HCT116 (cell line): Measurements from ENCODE around the gene SHROOM3. TPM values are rescaled to one million over a fixed set of nuclear protein-coding genes. Genes with fewer than 3 reads are reported as not detected.
A peak's percentile ranks its signal among the peaks of the same experiment; 100 is the strongest.

Experiments used
- ATAC-seq: fragments of 200-7000 bp; cut with Tn5 transposase; 2 replicates; pipeline ENCODE4 v1.9.1; 2020; ENCODE audit warnings: mild to moderate bottlenecking, moderate library complexity
- BruUV-seq: library from RNA; stranded (reverse); fragments of 400-500 nt; replicated peaks from 2 replicates; lab custom pipeline; 2021; lab: Mats Ljungman, UMichigan
- CTCF ChIA-PET: fragments of 300-600 bp; sonication (Branson Sonifier 250); formaldehyde crosslinking; loops from one replicate; lab custom pipeline; 2021; ENCODE audit warnings: antibody characterized with exemption; lab: Charles Lee
- POLR2A ChIA-PET: fragments of 300-600, 350-600 bp; sonication (Branson Sonifier 250); formaldehyde crosslinking; loops from one replicate; lab custom pipeline; 2021; ENCODE audit warnings: antibody characterized with exemption; lab: Charles Lee
- RAD21 ChIA-PET, 2 experiments: fragments of 300-600 bp; sonication (Branson Sonifier 250); formaldehyde crosslinking; loops; one replicate each; lab custom pipeline; 2023; ENCODE audit warnings: low total read pairs in 2 of 2; ENCODE audit not compliant: uncharacterized antibody in 2 of 2, unreplicated experiment in 2 of 2, low non-redundant PET in 1 of 2; lab: Charles Lee
- DNase-seq: peaks from one replicate; pipeline ENCODE4 v3.0.0-alpha.2; 2010; ENCODE audit warnings: low read depth, low spot score
- H2AFZ ChIP-seq: fragments of 200-600 bp; shearing (Covaris generic), sonication (generic); 2 replicates; pipeline ENCODE4 v1.6.1; 2017; ENCODE audit warnings: low read depth, mixed run types, mixed read lengths, antibody characterized with exemption, low read length; ENCODE audit not compliant: poor library complexity, severe bottlenecking
- H3K27ac ChIP-seq: 2 replicates; pipeline ENCODE4 v1.5.1; 2012; ENCODE audit warnings: low read depth, low read length
- H3K27me3 ChIP-seq: fragments of 200-600 bp; sonication (generic); 2 replicates; pipeline ENCODE4 v1.6.1; 2016; ENCODE audit warnings: mixed run types, low read length, mixed read lengths; ENCODE audit not compliant: insufficient read depth
- H3K36me3 ChIP-seq, 2 experiments: fragments of 200-500 bp in 1 of 2; fragments of 200-600 bp in 1 of 2; sonication (Bioruptor generic) in 1 of 2; sonication (generic) in 1 of 2; 2 replicates each; pipeline versions ENCODE4 v1.5.1 to v1.6.1; 2014 to 2016; ENCODE audit warnings: low read length in 2 of 2, inconsistent platforms in 1 of 2, mixed read lengths in 1 of 2, mixed run types in 1 of 2; ENCODE audit not compliant: insufficient read depth in 2 of 2, control insufficient read depth in 1 of 2
- H3K4me1 ChIP-seq, 2 experiments: fragments of 200-600 bp in 1 of 2; sonication (generic) in 1 of 2; 2 replicates each; pipeline versions ENCODE4 v1.5.1 to v1.6.1; 2012 to 2017; ENCODE audit warnings: low read length in 2 of 2, inconsistent platforms in 1 of 2, mild to moderate bottlenecking in 1 of 2, mixed read lengths in 1 of 2, mixed run types in 1 of 2, moderate library complexity in 1 of 2; ENCODE audit not compliant: insufficient read depth in 2 of 2, control insufficient read depth in 1 of 2
- H3K4me2 ChIP-seq: fragments of 200-600 bp; sonication (generic); 2 replicates; pipeline ENCODE4 v1.6.1; 2017; ENCODE audit warnings: mixed run types, low read length, mixed read lengths
- H3K4me3 ChIP-seq, 2 experiments: fragments of 200-600 bp in 1 of 2; sonication (generic) in 1 of 2; replicated peaks in 1 of 2; 2 replicates each; pipeline ENCODE4 v1.5.1; 2011 to 2016; ENCODE audit warnings: low read length in 2 of 2, control low read depth in 1 of 2, low read depth in 1 of 2, mild to moderate bottlenecking in 1 of 2, mixed read lengths in 1 of 2, mixed run types in 1 of 2
- H3K79me2 ChIP-seq: fragments of 200-600 bp; sonication (generic); 2 replicates; pipeline ENCODE4 v1.6.1; 2017; ENCODE audit warnings: mild to moderate bottlenecking, mixed run types, low read length, moderate library complexity, mixed read lengths; ENCODE audit not compliant: insufficient read depth
- H3K9ac ChIP-seq: fragments of 200-600 bp; sonication (generic); 2 replicates; pipeline ENCODE4 v1.6.1; 2016; ENCODE audit warnings: low read length, mixed read lengths
- H3K9me2 ChIP-seq: fragments of 200-600 bp; sonication (generic), shearing (Covaris generic); 2 replicates; pipeline ENCODE4 v1.6.1; 2017; ENCODE audit warnings: mixed run types, mild to moderate bottlenecking, moderate library complexity; ENCODE audit not compliant: insufficient read depth
- H3K9me3 ChIP-seq, 2 experiments: fragments of 200-500 bp in 1 of 2; fragments of 200-600 bp in 1 of 2; sonication (Bioruptor generic) in 1 of 2; sonication (generic) in 1 of 2; 2 replicates each; pipeline ENCODE4 v1.6.1; 2014 to 2017; ENCODE audit warnings: low read length in 2 of 2, mixed read lengths in 2 of 2, inconsistent platforms in 1 of 2, low read depth in 1 of 2, mild to moderate bottlenecking in 1 of 2, mixed run types in 1 of 2, moderate library complexity in 1 of 2; ENCODE audit not compliant: control insufficient read depth in 1 of 2, insufficient read depth in 1 of 2
- H4K20me1 ChIP-seq: fragments of 200-600 bp; sonication (generic), shearing (Covaris generic); 2 replicates; pipeline ENCODE4 v1.6.1; 2017; ENCODE audit warnings: mixed run types, mild to moderate bottlenecking, moderate library complexity; ENCODE audit not compliant: insufficient read depth
- EZH2 ChIP-seq: fragments of 200-600 bp; sonication (generic); IDR thresholded peaks from 2 replicates; pipeline ENCODE4 v1.6.1; 2017; ENCODE audit warnings: antibody characterized with exemption, mixed run types
- JUND ChIP-seq: IDR thresholded peaks from 2 replicates; pipeline ENCODE4 v1.6.1; 2012
- RAD21 ChIP-seq: IDR thresholded peaks from 2 replicates; pipeline ENCODE4 v1.6.1; 2012; ENCODE audit warnings: low read depth, mild to moderate bottlenecking
- SRF ChIP-seq: IDR thresholded peaks from 2 replicates; pipeline ENCODE4 v1.6.1; 2012; ENCODE audit warnings: low read depth
- TCF7L2 ChIP-seq: IDR thresholded peaks from 2 replicates; pipeline ENCODE4 v1.7.0; 2011; ENCODE audit warnings: borderline replicate concordance, inconsistent platforms; ENCODE audit not compliant: insufficient read depth, insufficient read length; ENCODE audit errors: extremely low read depth
- ZFX ChIP-seq: fragments of 450-650 bp; IDR thresholded peaks from 2 replicates; pipeline ENCODE4 v1.6.1; 2017
- intact Hi-C: fragments of 100-400 bp; cut with micrococcal nuclease; formaldehyde crosslinking; loops from 2 replicates; pipeline ENCODE4 v1.10.0; 2022
- total RNA-seq: library from RNA; stranded (reverse); gene quantifications from one replicate; pipeline ENCODE4 v1.2.1, GENCODE V29; 2021; ENCODE audit not compliant: unreplicated experiment
- TF ChIP-seq, protein P1 (sequence below), 3 experiments: fragments of 200-600 bp in 1 of 3; sonication (generic) in 1 of 3; IDR thresholded peaks in 2 of 3; conservative IDR thresholded peaks in 1 of 3; 2 replicates each; pipeline ENCODE4 v1.5.1; 2012 to 2017; ENCODE audit warnings: low read depth in 2 of 3, low read length in 2 of 3, antibody characterized with exemption in 1 of 3, borderline replicate concordance in 1 of 3, control low read depth in 1 of 3, mild to moderate bottlenecking in 1 of 3, mixed read lengths in 1 of 3, mixed run types in 1 of 3, moderate library complexity in 1 of 3; ENCODE audit not compliant: insufficient read depth in 1 of 3

The SHROOM3 gene
- total RNA-seq, 1 experiment from 2014 or later: 22.5 TPM

DNA sequence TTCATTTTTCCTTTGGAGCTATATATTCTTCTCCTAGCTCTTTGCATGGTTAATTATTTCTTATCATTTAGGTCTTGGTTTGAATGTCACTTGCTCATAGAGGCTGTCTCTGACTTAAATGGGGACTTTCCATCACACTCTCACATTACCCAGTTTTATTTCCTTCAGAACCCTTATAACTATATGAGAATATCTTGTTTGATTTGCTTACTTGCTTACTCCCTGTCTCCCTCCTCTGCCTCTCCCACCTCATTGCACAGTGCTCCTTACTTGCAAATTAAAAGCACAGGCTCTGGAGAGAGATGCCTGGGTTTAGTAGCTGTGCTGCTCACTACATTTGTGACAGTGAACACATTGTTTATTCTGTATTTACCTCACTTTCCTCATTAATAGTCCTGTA lies 288.3 kb downstream of the SHROOM3 start:
- Histone ChIP-seq H3K27me3 (no peaks in the 10 kb centered on the region), H3K4me2 (peak overlapping the region; percentile 72), H3K36me3 (no peaks in the 10 kb centered on the region), H3K79me2 (no peaks in the 10 kb centered on the region; the same call in 1 of the 2 replicates), H3K4me1 (peaks cover 40 to 41% of the 10 kb centered on the region in 2 experiments), H2AFZ (no peak overlapping the region), H3K9me2 (no peaks in the 10 kb centered on the region), H3K9me3 (no peaks in the 10 kb centered on the region), H3K9ac (peak overlapping the region; percentile 40), H4K20me1 (no peaks in the 10 kb centered on the region), H3K27ac (peak overlapping the region; percentile 25; the same call in 1 of the 2 replicates), H3K4me3 (peak overlapping the region in 1 of 2 experiments; percentile 29; a peak in 3 of 4 replicates)
- intact Hi-C loops: loop anchor here (5.0 kb wide), 1 partner anchor 136 kb away; no protein-coding TSS in a partner anchor
- CTCF ChIA-PET: interaction anchor here (0.7 to 1.3 kb wide), 2 partner anchors 8 to 9 kb away, joined by 3 to 4 read pairs; no protein-coding TSS in a partner anchor
- no peak for TF ChIP-seq ZFX
- TF ChIP-seq JUND: no peak
- TF ChIP-seq SRF: no peak
- no peak for TF ChIP-seq EZH2
- peak; percentile 35; the same call in 1 of the 2 replicates for TF ChIP-seq RAD21
- TF ChIP-seq TCF7L2: no peak
- TF ChIP-seq, protein P1, sequence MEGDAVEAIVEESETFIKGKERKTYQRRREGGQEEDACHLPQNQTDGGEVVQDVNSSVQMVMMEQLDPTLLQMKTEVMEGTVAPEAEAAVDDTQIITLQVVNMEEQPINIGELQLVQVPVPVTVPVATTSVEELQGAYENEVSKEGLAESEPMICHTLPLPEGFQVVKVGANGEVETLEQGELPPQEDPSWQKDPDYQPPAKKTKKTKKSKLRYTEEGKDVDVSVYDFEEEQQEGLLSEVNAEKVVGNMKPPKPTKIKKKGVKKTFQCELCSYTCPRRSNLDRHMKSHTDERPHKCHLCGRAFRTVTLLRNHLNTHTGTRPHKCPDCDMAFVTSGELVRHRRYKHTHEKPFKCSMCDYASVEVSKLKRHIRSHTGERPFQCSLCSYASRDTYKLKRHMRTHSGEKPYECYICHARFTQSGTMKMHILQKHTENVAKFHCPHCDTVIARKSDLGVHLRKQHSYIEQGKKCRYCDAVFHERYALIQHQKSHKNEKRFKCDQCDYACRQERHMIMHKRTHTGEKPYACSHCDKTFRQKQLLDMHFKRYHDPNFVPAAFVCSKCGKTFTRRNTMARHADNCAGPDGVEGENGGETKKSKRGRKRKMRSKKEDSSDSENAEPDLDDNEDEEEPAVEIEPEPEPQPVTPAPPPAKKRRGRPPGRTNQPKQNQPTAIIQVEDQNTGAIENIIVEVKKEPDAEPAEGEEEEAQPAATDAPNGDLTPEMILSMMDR (IDR thresholded peaks at IDR 0.05 in 2 of 3, conservative IDR thresholded peaks at IDR 0.05 in 1 of 3; ENCODE audit: borderline replicate concordance in 1 of 3, insufficient read depth in 1 of 3, low read depth in 2 of 3, low read length in 2 of 3): peak in 1 of 3 experiments; percentile 23; a peak in 1 of 6 replicates
- no TSS peak for BruUV-seq
- RAD21 ChIA-PET: interaction anchor here in 1 of 2 experiments (1.0 kb wide), 1 partner anchor 23 kb away, joined by 3 read pairs; no protein-coding TSS in a partner anchor
- ATAC-seq (peak; percentile 74), DNase-seq (no peak)
- POLR2A ChIA-PET: no interaction called here
